Fibroblast of pulmonary artery (primary cell): Measurements from ENCODE around the gene SULT1E1.
"Not testable (repeated sequence)": the region's sequence is repeated elsewhere in the genome, so short reads cannot be mapped to it uniquely, and the experiment has no call there.

Experiments
- DNase-seq: peaks from one replicate; pipeline ENCODE4 v3.0.0-alpha.2; 2010; ENCODE audit warnings: low read depth
- H3K4me3 ChIP-seq: replicated peaks from 2 replicates; pipeline ENCODE4 v1.5.1; 2011; ENCODE audit warnings: low read depth, mild to moderate bottlenecking, control low read depth, low read length, moderate library complexity
- TF ChIP-seq, protein P1 (sequence below): IDR thresholded peaks from 2 replicates; pipeline ENCODE4 v1.5.1; 2011; ENCODE audit warnings: mild to moderate bottlenecking, control low read depth, low read length, inconsistent platforms; ENCODE audit errors: missing control alignments

SULT1E1 gene

DNA sequence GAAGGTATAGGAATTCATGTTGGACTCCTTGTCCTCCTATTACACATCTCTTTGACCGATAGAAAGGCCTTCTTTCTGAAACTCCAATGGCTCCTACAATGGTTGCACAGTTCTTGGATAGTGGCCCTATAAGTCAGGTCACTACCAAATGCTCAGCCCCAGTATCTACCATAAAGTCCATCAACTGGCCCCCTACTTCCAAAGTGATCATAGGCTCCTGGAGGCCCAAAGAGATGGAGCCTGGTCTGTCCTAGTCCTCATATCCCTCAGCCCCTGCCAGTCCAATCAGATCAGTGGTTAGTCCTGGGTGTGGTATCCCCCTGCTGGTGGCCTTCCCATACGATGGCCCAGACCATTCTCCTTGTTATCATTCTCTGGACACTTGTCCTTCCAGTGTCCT lies 30.3 kb downstream of the SULT1E1 start:
- H3K4me3 ChIP-seq = no peak overlapping the region
- TF ChIP-seq, protein P1, sequence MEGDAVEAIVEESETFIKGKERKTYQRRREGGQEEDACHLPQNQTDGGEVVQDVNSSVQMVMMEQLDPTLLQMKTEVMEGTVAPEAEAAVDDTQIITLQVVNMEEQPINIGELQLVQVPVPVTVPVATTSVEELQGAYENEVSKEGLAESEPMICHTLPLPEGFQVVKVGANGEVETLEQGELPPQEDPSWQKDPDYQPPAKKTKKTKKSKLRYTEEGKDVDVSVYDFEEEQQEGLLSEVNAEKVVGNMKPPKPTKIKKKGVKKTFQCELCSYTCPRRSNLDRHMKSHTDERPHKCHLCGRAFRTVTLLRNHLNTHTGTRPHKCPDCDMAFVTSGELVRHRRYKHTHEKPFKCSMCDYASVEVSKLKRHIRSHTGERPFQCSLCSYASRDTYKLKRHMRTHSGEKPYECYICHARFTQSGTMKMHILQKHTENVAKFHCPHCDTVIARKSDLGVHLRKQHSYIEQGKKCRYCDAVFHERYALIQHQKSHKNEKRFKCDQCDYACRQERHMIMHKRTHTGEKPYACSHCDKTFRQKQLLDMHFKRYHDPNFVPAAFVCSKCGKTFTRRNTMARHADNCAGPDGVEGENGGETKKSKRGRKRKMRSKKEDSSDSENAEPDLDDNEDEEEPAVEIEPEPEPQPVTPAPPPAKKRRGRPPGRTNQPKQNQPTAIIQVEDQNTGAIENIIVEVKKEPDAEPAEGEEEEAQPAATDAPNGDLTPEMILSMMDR = no peak
- DNase-seq = no peak

DNA sequence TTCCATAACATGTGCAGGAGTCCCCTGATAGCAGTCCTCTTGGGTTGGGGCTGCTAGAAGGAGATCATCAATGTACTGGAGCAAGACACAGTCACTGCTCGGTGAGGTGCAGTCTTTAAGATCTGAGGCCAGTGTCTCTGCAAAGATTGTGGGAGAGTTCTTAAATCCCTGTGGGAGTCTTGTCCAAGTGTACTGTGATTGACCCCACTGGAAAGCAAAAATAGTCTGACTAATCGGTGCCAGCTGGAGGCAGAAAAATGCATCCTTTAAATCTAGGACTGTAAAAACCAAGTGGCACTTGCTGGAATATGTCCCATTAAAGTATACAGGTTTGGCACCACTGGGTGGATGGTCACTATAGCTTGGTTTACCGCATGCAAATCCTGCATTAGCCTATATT lies 31.1 kb downstream of the SULT1E1 start:
- DNase-seq = peak; percentile 47
- H3K4me3 ChIP-seq = no peak overlapping the region
- TF ChIP-seq, protein P1 = no peak

DNA sequence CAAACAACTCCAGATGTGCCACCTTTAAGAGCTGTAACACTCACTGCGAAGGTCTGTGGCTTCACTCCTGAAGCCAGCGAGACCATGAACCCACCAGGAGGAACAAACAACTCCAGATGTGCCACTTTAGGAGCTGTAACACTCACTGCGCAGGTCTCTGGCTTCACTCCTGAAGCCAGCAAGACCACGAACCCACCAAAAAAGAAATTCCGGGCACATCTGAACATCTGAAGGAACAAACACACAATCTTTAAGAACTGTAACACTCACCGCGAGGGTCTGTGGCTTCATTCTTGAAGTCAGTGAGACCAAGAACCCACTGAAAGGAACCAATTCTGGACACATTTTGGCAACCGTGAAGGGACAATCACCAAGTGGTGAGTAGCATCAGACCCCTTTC lies 34.9 kb downstream of the SULT1E1 start:
- not testable (repeated sequence) for H3K4me3 ChIP-seq, DNase-seq

DNA sequence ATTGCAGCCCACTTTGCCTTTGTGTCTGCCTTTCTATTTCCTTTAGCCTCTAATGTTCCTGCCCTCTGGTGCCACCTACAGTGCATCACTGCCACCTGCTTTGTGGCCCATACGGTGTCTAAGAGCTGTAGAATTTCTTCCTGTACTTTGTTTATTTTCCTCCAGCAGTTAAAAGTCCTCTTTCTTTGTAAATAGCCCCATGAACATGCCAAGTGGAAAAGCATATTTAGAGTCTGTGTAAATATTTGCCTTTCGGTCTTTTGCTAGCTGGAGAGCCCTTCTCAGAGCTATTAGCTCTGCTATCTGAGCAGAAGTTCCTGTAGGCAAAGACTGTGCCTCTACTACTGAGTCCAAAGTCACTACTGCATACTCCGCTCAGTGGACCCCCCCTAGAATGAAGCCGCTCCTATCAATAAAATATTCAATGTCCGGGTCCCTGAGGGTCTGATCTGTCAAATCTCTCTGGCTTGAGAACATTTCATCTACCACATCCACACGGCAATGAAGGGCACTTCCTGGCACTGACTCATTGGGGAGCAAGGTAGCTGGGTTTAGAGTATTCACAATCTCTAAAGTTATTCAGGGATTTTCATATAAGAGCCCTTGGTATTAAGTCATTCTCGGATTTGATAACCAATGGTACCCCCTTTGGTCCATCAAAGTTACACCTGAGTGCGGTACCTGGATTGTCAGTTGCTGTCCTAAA lies 36.3 kb downstream of the SULT1E1 start:
- DNase-seq = peak; percentile 71
- TF ChIP-seq, protein P1 = peak; percentile 69

DNA sequence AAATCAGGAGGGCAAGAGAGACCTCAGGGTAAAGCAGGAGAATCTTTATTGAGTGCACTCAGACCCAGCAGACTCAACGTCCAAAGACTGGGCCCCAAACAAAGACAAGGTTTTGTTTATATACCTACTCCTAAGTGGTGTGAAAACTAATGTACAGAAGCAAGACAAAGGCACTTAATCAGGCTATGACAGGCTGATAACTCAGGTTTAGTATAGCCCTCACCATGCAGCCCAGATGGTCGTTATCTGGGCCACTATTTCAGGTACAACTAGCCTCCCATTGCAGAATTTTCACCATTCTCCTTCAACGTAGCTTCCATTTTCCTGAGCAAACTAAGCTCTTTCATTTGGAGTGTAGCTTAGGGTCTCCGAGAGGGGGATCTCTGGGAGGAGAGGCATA lies 36.9 kb downstream of the SULT1E1 start:
- DNase-seq = no peak
- TF ChIP-seq, protein P1 = no peak
- no peak overlapping the region for H3K4me3 ChIP-seq

More for the DNA sequence above, 36.3 kb downstream of the SULT1E1 start:
- no peak overlapping the region for H3K4me3 ChIP-seq

DNA sequence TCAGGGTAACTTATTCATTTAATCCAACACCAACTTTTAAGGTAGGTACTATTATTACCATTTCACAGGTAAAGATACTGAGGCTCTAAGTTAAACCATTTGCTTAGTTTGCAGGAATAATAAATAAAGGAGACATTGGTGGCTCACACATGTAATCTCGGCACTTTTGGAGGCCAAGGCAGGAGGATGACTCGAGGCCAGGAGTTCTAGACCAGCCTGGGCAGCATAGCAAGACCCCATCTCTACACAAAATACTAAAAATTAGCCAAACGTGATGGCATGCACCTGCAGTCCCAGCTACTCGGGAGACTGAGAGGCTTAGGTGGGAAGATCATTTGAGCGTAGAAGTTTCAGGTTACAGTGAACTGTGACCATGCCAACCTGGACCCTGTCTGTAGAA lies 37.7 kb downstream of the SULT1E1 start:
- no peak overlapping the region for H3K4me3 ChIP-seq
- TF ChIP-seq, protein P1 = no peak
- no peak for DNase-seq

DNA sequence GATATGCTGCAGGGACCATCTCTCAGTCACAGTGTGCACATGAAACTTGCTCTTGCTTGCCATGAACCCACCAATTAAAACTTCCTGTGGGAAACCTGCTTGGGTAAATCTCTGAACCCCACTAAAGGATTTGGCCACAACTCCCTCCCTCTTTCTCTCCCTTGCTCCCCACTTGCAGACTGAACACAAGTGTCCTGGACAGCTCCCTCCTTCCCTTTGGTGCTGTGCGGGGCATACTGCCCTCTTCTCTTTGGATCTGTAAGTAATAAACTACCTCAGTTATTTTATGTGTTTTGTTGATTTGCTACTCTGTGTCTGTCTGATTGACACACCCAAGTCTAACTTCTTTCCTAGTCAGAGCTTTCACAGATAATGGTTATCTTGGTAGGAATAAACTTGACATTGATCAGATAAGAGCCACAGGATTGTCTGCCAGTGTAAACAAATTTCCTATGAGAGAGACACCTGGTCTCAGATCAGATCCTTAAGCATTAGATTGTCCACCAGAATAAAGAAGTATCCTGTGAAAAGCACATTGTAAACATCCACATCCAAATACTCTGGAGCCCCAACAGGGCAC lies 41.8 kb downstream of the SULT1E1 start:
- DNase-seq = no peak
- TF ChIP-seq, protein P1 = no peak
- no peak overlapping the region for H3K4me3 ChIP-seq
